HG02759 (cell line): ENCODE results near the gene RPP21.
"Not testable (repeated sequence)": the region's sequence is repeated elsewhere in the genome, so short reads cannot be mapped to it uniquely, and the experiment has no call there.

Source experiments
- ATAC-seq: cut with Tn5 transposase; IDR thresholded peaks from one replicate; pipeline ENCODE4 v1.9.1; 2021; ENCODE audit warnings: mild to moderate bottlenecking, moderate library complexity; ENCODE audit not compliant: unreplicated experiment

Gene RPP21

DNA sequence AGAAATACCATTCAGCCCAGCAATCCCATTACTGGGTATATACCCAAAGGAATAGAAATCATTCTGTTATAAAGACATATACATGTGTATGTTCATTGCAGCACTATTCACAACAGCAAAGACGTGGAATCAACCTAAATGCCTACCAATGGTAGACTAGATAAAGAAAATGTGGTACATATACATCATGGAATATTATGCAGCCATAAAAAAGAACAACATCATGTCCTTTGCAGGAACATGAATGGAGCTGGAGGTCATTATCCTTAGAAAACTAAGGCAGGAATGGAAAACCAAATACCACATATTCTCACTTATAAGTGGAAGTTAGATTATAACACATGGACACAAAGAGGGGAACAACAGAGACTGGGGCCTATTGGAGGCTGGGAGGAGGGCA, 24.3 kb downstream of the RPP21 start:
- not testable (repeated sequence) for ATAC-seq

DNA sequence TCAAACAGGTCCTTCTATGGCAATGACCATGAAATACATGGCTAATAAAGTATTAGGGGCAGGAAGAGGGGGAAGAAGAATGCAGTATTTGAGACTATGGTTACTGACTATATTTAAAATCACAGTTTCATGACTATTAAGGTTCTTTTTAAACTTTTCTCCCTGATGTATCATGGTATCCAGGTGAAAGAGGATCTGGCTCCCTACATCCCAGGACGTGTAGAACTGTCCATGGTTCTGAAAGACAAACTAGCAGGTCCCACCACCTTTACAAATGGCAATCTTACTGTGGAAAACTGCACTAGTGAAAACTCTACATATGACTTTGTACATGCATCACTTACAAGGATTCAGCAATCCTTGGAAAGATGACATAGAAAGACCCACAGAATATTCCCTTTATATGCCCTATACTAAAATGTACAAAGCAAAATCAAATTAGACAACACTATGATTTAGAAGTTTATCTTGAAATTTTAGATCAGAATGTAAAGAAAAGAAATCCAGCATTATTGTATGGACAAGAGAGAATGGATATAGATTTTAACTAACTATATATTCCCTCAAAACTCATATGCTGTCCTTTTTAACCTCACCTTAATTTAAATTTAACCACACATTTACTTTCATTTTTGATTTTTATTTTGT, 33.5 kb downstream of the RPP21 start:
- no peak for ATAC-seq

DNA sequence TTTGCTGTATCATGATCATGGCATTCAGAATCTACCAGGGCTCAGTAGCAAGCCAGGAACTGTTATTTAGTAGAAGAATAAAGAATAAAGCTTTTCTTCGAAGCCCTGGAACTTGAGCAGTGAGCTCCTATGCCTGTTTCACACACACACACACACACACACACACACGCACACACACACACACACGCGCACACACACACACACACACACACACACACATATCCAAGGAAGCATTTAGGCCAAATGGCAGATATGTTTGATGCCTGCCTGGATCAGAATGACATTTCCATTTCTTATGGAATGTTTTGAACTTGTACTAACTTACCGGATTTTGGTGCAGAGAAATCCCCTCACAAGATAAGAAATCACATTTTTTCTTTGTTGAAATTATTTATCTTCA, 35.5 kb downstream of the RPP21 start:
- no peak for ATAC-seq

DNA sequence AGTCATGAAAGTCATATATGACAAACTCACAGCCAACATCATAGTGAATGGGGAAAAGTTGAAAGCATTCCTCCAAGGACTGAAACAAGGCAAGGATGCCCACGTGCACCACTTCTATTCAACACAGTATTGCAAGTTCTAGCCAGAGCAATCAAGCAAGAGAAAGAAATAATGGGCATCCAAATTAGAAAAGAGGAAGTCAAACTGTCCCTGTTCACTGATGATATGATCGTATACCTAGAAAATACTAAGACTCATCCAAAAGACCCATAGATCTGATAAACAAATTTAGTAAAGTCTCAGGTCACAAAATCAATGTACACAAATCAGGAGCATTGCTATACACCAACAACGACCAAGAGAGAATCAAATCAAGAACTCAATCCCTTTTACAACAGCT, 41.2 kb downstream of the RPP21 start:
- no peak for ATAC-seq

DNA sequence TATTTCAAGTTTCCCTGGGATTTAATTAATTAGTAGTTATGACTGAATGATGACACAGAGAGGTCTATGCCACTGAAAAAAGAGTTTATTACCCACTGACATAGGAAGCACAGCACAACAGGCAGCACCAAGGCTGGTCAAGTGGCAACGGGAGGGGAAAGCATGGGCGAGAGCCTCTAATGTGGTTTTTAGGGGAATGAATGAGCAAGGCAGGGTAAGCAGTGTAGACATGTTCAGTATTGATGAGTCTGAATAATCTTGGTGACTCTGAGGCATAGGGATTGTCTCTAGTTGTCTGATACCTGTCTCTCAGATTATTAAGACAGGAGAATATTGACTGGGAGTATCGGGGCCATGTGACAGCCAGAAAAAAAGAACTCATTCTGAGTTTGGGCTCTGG, 46.3 kb downstream of the RPP21 start:
- ATAC-seq, result no peak

DNA sequence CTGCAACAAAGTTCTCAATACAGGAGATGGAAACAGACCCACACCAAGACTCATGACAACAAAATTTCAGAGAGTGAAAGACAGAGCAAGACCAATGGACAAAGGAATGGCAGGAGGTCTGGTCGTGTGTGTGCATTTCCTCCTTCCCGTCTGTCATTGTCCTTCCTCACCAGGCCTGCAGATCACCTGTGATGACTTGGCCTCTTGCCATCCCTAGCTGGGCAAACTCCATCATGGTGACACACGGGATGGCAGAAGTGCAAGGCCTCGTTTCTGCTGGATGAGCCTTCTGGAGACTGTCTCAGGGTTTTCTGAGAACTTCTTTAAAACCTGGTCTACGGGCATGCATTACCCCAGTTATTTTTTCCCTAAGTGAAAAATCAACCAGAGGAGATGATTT, 49.2 kb downstream of the RPP21 start:
- ATAC-seq, result no peak
